HG03060 (cell line): Measurements from ENCODE around the gene ZNF142.

Source experiments
- ATAC-seq: cut with Tn5 transposase; IDR thresholded peaks from one replicate; pipeline ENCODE4 v1.9.1; 2021; ENCODE audit warnings: low read depth, moderate number of reproducible peaks; ENCODE audit not compliant: unreplicated experiment

Gene ZNF142

DNA sequence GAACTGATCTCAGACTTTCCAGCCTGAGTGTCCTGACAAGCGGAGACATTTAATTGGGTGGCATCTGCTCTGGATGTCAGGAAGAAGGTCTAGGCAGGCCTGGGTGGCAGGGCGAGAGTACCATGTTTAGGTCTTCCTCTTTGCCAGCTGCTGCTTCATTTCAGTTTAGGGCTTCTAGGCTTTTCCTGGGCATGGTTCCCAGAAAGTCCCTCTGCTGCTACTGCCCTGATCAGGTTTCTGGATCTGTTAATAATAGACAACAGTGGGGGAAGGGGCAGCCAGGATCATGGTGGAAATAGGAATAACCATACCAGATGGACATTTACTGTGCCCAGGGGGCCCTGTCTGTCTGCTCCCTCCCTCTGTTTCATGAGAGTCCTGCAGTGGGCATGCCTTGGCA, 54.0 kb downstream of the ZNF142 start:
- no peak for ATAC-seq
